ENCODE measurements around the gene TNS1.

GRCh38 chr2:217915706-217916105 lies 87.1 kb downstream of the TNS1 start:
- TF ChIP-seq, protein P1, sequence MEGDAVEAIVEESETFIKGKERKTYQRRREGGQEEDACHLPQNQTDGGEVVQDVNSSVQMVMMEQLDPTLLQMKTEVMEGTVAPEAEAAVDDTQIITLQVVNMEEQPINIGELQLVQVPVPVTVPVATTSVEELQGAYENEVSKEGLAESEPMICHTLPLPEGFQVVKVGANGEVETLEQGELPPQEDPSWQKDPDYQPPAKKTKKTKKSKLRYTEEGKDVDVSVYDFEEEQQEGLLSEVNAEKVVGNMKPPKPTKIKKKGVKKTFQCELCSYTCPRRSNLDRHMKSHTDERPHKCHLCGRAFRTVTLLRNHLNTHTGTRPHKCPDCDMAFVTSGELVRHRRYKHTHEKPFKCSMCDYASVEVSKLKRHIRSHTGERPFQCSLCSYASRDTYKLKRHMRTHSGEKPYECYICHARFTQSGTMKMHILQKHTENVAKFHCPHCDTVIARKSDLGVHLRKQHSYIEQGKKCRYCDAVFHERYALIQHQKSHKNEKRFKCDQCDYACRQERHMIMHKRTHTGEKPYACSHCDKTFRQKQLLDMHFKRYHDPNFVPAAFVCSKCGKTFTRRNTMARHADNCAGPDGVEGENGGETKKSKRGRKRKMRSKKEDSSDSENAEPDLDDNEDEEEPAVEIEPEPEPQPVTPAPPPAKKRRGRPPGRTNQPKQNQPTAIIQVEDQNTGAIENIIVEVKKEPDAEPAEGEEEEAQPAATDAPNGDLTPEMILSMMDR (IDR thresholded peaks at IDR 0.05; ENCODE audit: low read length): no peak
- TF ChIP-seq EZH2 (optimal IDR thresholded peaks at IDR 0.05; ENCODE audit: low read depth, low read length): no peak

Measured in MM.1S (cell line).